Endothelial cell of umbilical vein (primary cell): ENCODE measurements around the gene HGF. TPM values are rescaled to one million over a fixed set of nuclear protein-coding genes. Genes with fewer than 3 reads are reported as not detected.
A peak's percentile ranks its signal among the peaks of the same experiment; 100 is the strongest.

Experiments used
- BruUV-seq: library from RNA; stranded (reverse); fragments of 400-500 nt; replicated peaks from 2 replicates; lab custom pipeline; 2021; lab: Mats Ljungman, UMichigan
- CTCF ChIA-PET: fragments of 300-600, 350-600 bp; sonication (Branson Sonifier 250); formaldehyde crosslinking; loops from one replicate; lab custom pipeline; 2021; ENCODE audit warnings: antibody characterized with exemption, inconsistent platforms; lab: Charles Lee
- POLR2A ChIA-PET: fragments of 300-600, 350-600 bp; sonication (Branson Sonifier 250); formaldehyde crosslinking; loops from one replicate; lab custom pipeline; 2021; ENCODE audit warnings: antibody characterized with exemption, inconsistent platforms; lab: Charles Lee
- DNase-seq: peaks from one replicate; pipeline ENCODE4 v3.0.0-alpha.2; 2011; ENCODE audit warnings: low read depth, low spot score
- FAIRE-seq: peaks from 2 replicates; lab custom pipeline; 2011; peaks lifted over from hg19 to GRCh38; lab: Jason Lieb, UNC
- H2AFZ ChIP-seq: 2 replicates; pipeline ENCODE4 v1.6.0; 2012; ENCODE audit warnings: low read depth, low read length, control low read depth, inconsistent platforms
- H3K27ac ChIP-seq: 2 replicates; pipeline ENCODE4 v1.5.1; 2011; ENCODE audit warnings: low read depth, mild to moderate bottlenecking, control low read depth, low read length, moderate library complexity; ENCODE audit not compliant: insufficient read depth
- H3K27me3 ChIP-seq, 2 experiments: 2 replicates each; pipeline versions ENCODE4 v1.6.0 to v1.6.1; 2011; ENCODE audit warnings: low read length in 2 of 2, mixed read lengths in 1 of 2; ENCODE audit not compliant: control insufficient read depth in 2 of 2, insufficient read depth in 2 of 2
- H3K36me3 ChIP-seq, 2 experiments: 2 replicates in 1 of 2; 3 replicates in 1 of 2; pipeline ENCODE4 v1.5.1; 2011; ENCODE audit warnings: low read length in 2 of 2, mild to moderate bottlenecking in 1 of 2, moderate library complexity in 1 of 2; ENCODE audit not compliant: control insufficient read depth in 2 of 2, insufficient read depth in 2 of 2; ENCODE audit errors: extremely low read depth in 1 of 2
- H3K4me1 ChIP-seq: 3 replicates; pipeline ENCODE4 v1.5.1; 2011; ENCODE audit warnings: mild to moderate bottlenecking, low read length; ENCODE audit not compliant: control insufficient read depth, insufficient read depth; ENCODE audit errors: extremely low read depth
- H3K4me2 ChIP-seq: 2 replicates; pipeline ENCODE4 v1.6.1; 2011; ENCODE audit warnings: low read length, control low read depth, mixed read lengths; ENCODE audit not compliant: insufficient read depth
- H3K4me3 ChIP-seq, 3 experiments: fragments of 200-600 bp in 1 of 3; sonication (generic), shearing (Covaris generic) in 1 of 3; replicated peaks in 1 of 3; 2 replicates each; pipeline ENCODE4 v1.5.1; 2011 to 2016; ENCODE audit warnings: control low read depth in 3 of 3, low read length in 3 of 3, mild to moderate bottlenecking in 2 of 3, inconsistent platforms in 1 of 3, low read depth in 1 of 3, moderate library complexity in 1 of 3; ENCODE audit not compliant: insufficient read depth in 1 of 3
- H3K79me2 ChIP-seq: 2 replicates; pipeline ENCODE4 v1.6.0; 2012; ENCODE audit warnings: low read length, inconsistent platforms; ENCODE audit not compliant: control insufficient read depth, insufficient read depth
- H3K9ac ChIP-seq: replicated peaks from 2 replicates; pipeline ENCODE3; 2011; ENCODE audit warnings: low read length, control low read depth; ENCODE audit not compliant: insufficient read depth; ENCODE audit errors: extremely low read depth
- H3K9me1 ChIP-seq: replicated peaks from 3 replicates; pipeline ENCODE4 v1.6.0; 2011; ENCODE audit warnings: mild to moderate bottlenecking, low read length; ENCODE audit not compliant: control insufficient read depth, insufficient read depth; ENCODE audit errors: extremely low read depth
- H3K9me3 ChIP-seq: replicated peaks from 2 replicates; pipeline ENCODE4 v1.5.1; 2012; ENCODE audit warnings: low read length, inconsistent platforms; ENCODE audit not compliant: control insufficient read depth, insufficient read depth
- H4K20me1 ChIP-seq: replicated peaks from 2 replicates; pipeline ENCODE3; 2011; ENCODE audit warnings: mild to moderate bottlenecking, low read length; ENCODE audit not compliant: control insufficient read depth, insufficient read depth; ENCODE audit errors: extremely low read depth
- CTCF ChIP-seq, 2 donors: IDR thresholded peaks; 1 replicate in 1 of 2; 2 replicates in 1 of 2; pipeline ENCODE4 v1.5.1; 2011; ENCODE audit warnings: low read length in 2 of 2, mild to moderate bottlenecking in 2 of 2, moderate library complexity in 2 of 2, control low read depth in 1 of 2, inconsistent platforms in 1 of 2, low read depth in 1 of 2; ENCODE audit not compliant: insufficient read depth in 1 of 2; ENCODE audit errors: extremely low read depth in 1 of 2
- EZH2 ChIP-seq: IDR thresholded peaks from 2 replicates; pipeline ENCODE4 v1.6.1; 2012; ENCODE audit warnings: borderline replicate concordance, low read depth, mild to moderate bottlenecking, moderate library complexity, low read length, inconsistent platforms; ENCODE audit not compliant: severe bottlenecking
- FOS ChIP-seq: IDR thresholded peaks from 2 replicates; pipeline ENCODE4 v1.6.1; 2011; ENCODE audit warnings: mild to moderate bottlenecking, low read length, moderate library complexity, borderline replicate concordance; ENCODE audit not compliant: insufficient read depth
- GATA2 ChIP-seq: IDR thresholded peaks from 2 replicates; pipeline ENCODE4 v1.7.0; 2011; ENCODE audit warnings: low read depth, mild to moderate bottlenecking, moderate library complexity, mixed read lengths, low read length; ENCODE audit not compliant: insufficient read length, insufficient read depth
- JUN ChIP-seq: IDR thresholded peaks from 2 replicates; pipeline ENCODE4 v1.6.1; 2011; ENCODE audit warnings: borderline replicate concordance, low read depth; ENCODE audit not compliant: insufficient read length, insufficient read depth
- MAX ChIP-seq: IDR thresholded peaks from 2 replicates; pipeline ENCODE4 v1.6.1; 2011; ENCODE audit not compliant: insufficient read depth, insufficient read length
- MYC ChIP-seq: IDR thresholded peaks from one replicate; pipeline ENCODE4 v1.6.1; 2011; ENCODE audit warnings: mild to moderate bottlenecking, low read depth, low read length
- POLR2A ChIP-seq: IDR thresholded peaks from 2 replicates; pipeline ENCODE4 v1.6.1; 2012; ENCODE audit warnings: low read depth, mild to moderate bottlenecking, control low read depth, low read length
- POLR2AphosphoS5 ChIP-seq: IDR thresholded peaks from 2 replicates; pipeline ENCODE4 v1.6.1; 2012; ENCODE audit warnings: low read depth, mild to moderate bottlenecking, control low read depth, low read length, moderate library complexity; ENCODE audit not compliant: insufficient read depth
- dilution Hi-C: fragments of 300-500 bp; cut with MboI; formaldehyde crosslinking; loops from one replicate; pipeline ENCODE4 v1.15.0; 2019; ENCODE audit warnings: low sequenced_read_pairs; ENCODE audit not compliant: extremely low pct_ligation_motif_present
- intact Hi-C: fragments of 100-400 bp; cut with micrococcal nuclease; formaldehyde crosslinking; loops from one replicate; pipeline ENCODE4 v1.10.0; 2022
- polyA plus RNA-seq, 4 experiments: library from polyadenylated mRNA; depleted of rRNA in 3 of 4; stranded (reverse) in 3 of 4; unstranded in 1 of 4; fragments of >200 nt; gene quantifications; 2 replicates each; pipeline versions ENCODE4 v1.2.1 to v1.2.3, GENCODE V29; 2011 to 2012; ENCODE audit warnings: missing spikeins in 1 of 4
- total RNA-seq: library from RNA; stranded (reverse); gene quantifications from 2 replicates; pipeline ENCODE4 v1.2.3, GENCODE V29; 2021

HGF gene
- total and polyA plus RNA-seq, 2 donors (not counting 3 experiments of a cell fraction or from before 2014, with no cell fraction given), result 0.15 to 0.18 TPM

- CTCF ChIA-PET, result interaction anchor here (0.7 to 2.8 kb wide), 8 partner anchors 10 to 802 kb away, joined by 3 to 22 read pairs (median 4); no protein-coding TSS in a partner anchor
- TF ChIP-seq MYC (no peak), FOS (no peak), GATA2 (no peak), EZH2 (no peak), POLR2A (no peak), POLR2AphosphoS5 (no peak), MAX (no peak), CTCF (IDR thresholded peaks at IDR 0.05; ENCODE audit: extremely low read depth in 1 of 2, insufficient read depth in 1 of 2, low read depth in 1 of 2, low read length in 2 of 2) (no peak), JUN (no peak)
- intact Hi-C loops (loop anchor here (5.0 kb wide), 1 partner anchor 178 kb away; no protein-coding TSS in a partner anchor), dilution Hi-C loops (loop anchor here (25.0 kb wide), 1 partner anchor 257 kb away; no protein-coding TSS in a partner anchor)
- H4K20me1 ChIP-seq, result no peaks in the 10 kb centered on the region
- peaks cover 3% of the 10 kb centered on the region for H3K4me1 ChIP-seq
- no peaks in the 10 kb centered on the region for H3K36me3 ChIP-seq
- H3K9ac ChIP-seq, result no peak overlapping the region
- H2AFZ ChIP-seq, result peak overlapping the region; percentile 94
- FAIRE-seq, result no peak
- H3K27me3 ChIP-seq, result no peaks in the 10 kb centered on the region
- no peak overlapping the region for H3K4me2 ChIP-seq
- no peaks in the 10 kb centered on the region for H3K9me3 ChIP-seq
- H3K79me2 ChIP-seq, result no peaks in the 10 kb centered on the region
- H3K4me3 ChIP-seq, result no peak overlapping the region
- no TSS peak for BruUV-seq
- POLR2A ChIA-PET, result no interaction called here
- H3K27ac ChIP-seq, result no peak overlapping the region
- no peaks in the 10 kb centered on the region for H3K9me1 ChIP-seq
- DNase-seq, result peak; percentile 51
Observed at GRCh38 chr7:81768951-81769778, 682 bp downstream of the HGF start.
